ENCODE results near the gene XKR7. TPM values are rescaled to one million over a fixed set of nuclear protein-coding genes. Genes with fewer than 3 reads are reported as not detected.

The XKR7 gene
- total and polyA plus RNA-seq, 10 of the 15 experiments (the other 5 are each of a cell fraction or from before 2014, with no cell fraction given): not detected

GRCh38 chr20:31962761-31963160, 5.2 kb upstream of the XKR7 start (continued):
- TF ChIP-seq DPF2 (IDR thresholded peaks at IDR 0.05): no peak
- TF ChIP-seq RELB (IDR thresholded peaks at IDR 0.05; ENCODE audit: low read depth): no peak
- no peak for TF ChIP-seq USF1 (IDR thresholded peaks at IDR 0.05; ENCODE audit: borderline replicate concordance, extremely low read length, insufficient read depth, low read depth, low read length)
- TF ChIP-seq ZNF274 (IDR thresholded peaks at IDR 0.05; ENCODE audit: insufficient read depth, insufficient read length): no peak
- no peak for TF ChIP-seq KAT2A (conservative IDR thresholded peaks at IDR 0.05; ENCODE audit: control insufficient read depth, low read depth, low read length)
- no peak for TF ChIP-seq ZNF217 (IDR thresholded peaks at IDR 0.05)
- no peak for TF ChIP-seq SPI1 (IDR thresholded peaks at IDR 0.05; ENCODE audit: borderline replicate concordance, insufficient read depth, low read depth, low read length)
- no peak for TF ChIP-seq IKZF1 (conservative IDR thresholded peaks at IDR 0.05)
- no peak for TF ChIP-seq E4F1 (IDR thresholded peaks at IDR 0.05; ENCODE audit: borderline replicate concordance, partially characterized antibody)
- no peak for TF ChIP-seq CTCF (IDR thresholded peaks at IDR 0.05 in 2 of 3, conservative IDR thresholded peaks at IDR 0.05 in 1 of 3; ENCODE audit: control insufficient read depth in 2 of 3, extremely low read depth in 1 of 3, insufficient read depth in 1 of 3, low read depth in 3 of 3, low read length in 3 of 3)

Data from GM12878 (cell line).